HCT116 (cell line): ENCODE results near the gene CTSZ.

Experiments used
- CTCF ChIP-seq, 3 experiments: fragments of 200-600 bp in 1 of 3; sonication (generic) in 1 of 3; IDR thresholded peaks in 2 of 3; conservative IDR thresholded peaks in 1 of 3; 2 replicates each; pipeline ENCODE4 v1.5.1; 2012 to 2017; ENCODE audit warnings: low read depth in 2 of 3, low read length in 2 of 3, antibody characterized with exemption in 1 of 3, borderline replicate concordance in 1 of 3, control low read depth in 1 of 3, mild to moderate bottlenecking in 1 of 3, mixed read lengths in 1 of 3, mixed run types in 1 of 3, moderate library complexity in 1 of 3; ENCODE audit not compliant: insufficient read depth in 1 of 3
- EGR1 ChIP-seq: IDR thresholded peaks from 2 replicates; pipeline ENCODE4 v1.6.1; 2012; ENCODE audit warnings: low read depth
- EZH2 ChIP-seq: fragments of 200-600 bp; sonication (generic); IDR thresholded peaks from 2 replicates; pipeline ENCODE4 v1.6.1; 2017; ENCODE audit warnings: antibody characterized with exemption, mixed run types
- EZH2phosphoT487 ChIP-seq: fragments of 200-600 bp; IDR thresholded peaks from 2 replicates; pipeline ENCODE4 v1.6.1; 2018; ENCODE audit warnings: antibody characterized with exemption, borderline replicate concordance
- JUND ChIP-seq: IDR thresholded peaks from 2 replicates; pipeline ENCODE4 v1.6.1; 2012
- MAX ChIP-seq: IDR thresholded peaks from 2 replicates; pipeline ENCODE4 v1.6.1; 2012
- POLR2A ChIP-seq: IDR thresholded peaks from 2 replicates; pipeline ENCODE4 v1.7.0; 2011; ENCODE audit warnings: borderline replicate concordance; ENCODE audit not compliant: insufficient read depth, insufficient read length; ENCODE audit errors: extremely low read depth
- POLR2AphosphoS5 ChIP-seq: IDR thresholded peaks from 2 replicates; pipeline ENCODE4 v1.6.1; 2011; ENCODE audit warnings: mild to moderate bottlenecking, low read depth, low read length, moderate library complexity
- RAD21 ChIP-seq: IDR thresholded peaks from 2 replicates; pipeline ENCODE4 v1.6.1; 2012; ENCODE audit warnings: low read depth, mild to moderate bottlenecking
- REST ChIP-seq: IDR thresholded peaks from 2 replicates; pipeline ENCODE4 v1.6.1; 2012; ENCODE audit warnings: low read depth
- SIN3A ChIP-seq: IDR thresholded peaks from 2 replicates; pipeline ENCODE4 v1.6.1; 2012; ENCODE audit warnings: low read depth
- SP1 ChIP-seq: IDR thresholded peaks from 2 replicates; pipeline ENCODE4 v1.6.1; 2012; ENCODE audit warnings: low read depth
- ZBTB33 ChIP-seq: IDR thresholded peaks from 2 replicates; pipeline ENCODE4 v1.6.1; 2011; ENCODE audit warnings: mild to moderate bottlenecking, low read length, moderate library complexity; ENCODE audit not compliant: insufficient replicate concordance; ENCODE audit errors: extremely low read depth
- ZNF274 ChIP-seq: fragments of 200-500 bp; sonication (Bioruptor generic); IDR thresholded peaks from 2 replicates; pipeline ENCODE4 v1.6.1; 2014; ENCODE audit warnings: mild to moderate bottlenecking, low read depth, low read length, inconsistent platforms

GRCh38 chr20:59028812-59029211 lies 21.8 kb upstream of the CTSZ start:
- TF ChIP-seq CTCF (IDR thresholded peaks at IDR 0.05 in 2 of 3, conservative IDR thresholded peaks at IDR 0.05 in 1 of 3; ENCODE audit: borderline replicate concordance in 1 of 3, insufficient read depth in 1 of 3, low read depth in 2 of 3, low read length in 2 of 3) (no peak), JUND (no peak), POLR2A (no peak), SP1 (no peak), ZNF274 (no peak), SIN3A (no peak), POLR2AphosphoS5 (no peak), RAD21 (no peak), ZBTB33 (no peak), MAX (no peak), EZH2 (no peak), EGR1 (no peak), REST (no peak), EZH2phosphoT487 (no peak)
